ENCODE results near the gene MAD1L1. TPM values are rescaled to one million over a fixed set of nuclear protein-coding genes. Genes with fewer than 3 reads are reported as not detected.
A peak's percentile ranks its signal among the peaks of the same experiment; 100 is the strongest.

MAD1L1 gene
- total RNA-seq, 2 donors from 2014 or later: 34.2 to 53.5 TPM

GRCh38 chr7:2120251-2120660, 112.5 kb downstream of the MAD1L1 start:
- H3K9me3 Mint-ChIP-seq: no peaks in the 10 kb centered on the region
- no peaks in the 10 kb centered on the region for H3K36me3 Mint-ChIP-seq
- ATAC-seq (peak; percentile 58 to 64), DNase-seq (ENCODE audit: low spot score in 2 of 2) (no peak)
- peak overlapping the region; percentile 16 to 36 for H3K27ac Mint-ChIP-seq

- H3K9me3 Mint-ChIP-seq: no peaks in the 10 kb centered on the region
- peaks cover 0 to 6% of the 10 kb centered on the region in 2 donors for H3K36me3 Mint-ChIP-seq
- peak overlapping the region in 1 of 2 donors; percentile 44 for H3K27ac Mint-ChIP-seq
- no peak for ATAC-seq
- DNase-seq (ENCODE audit: low spot score in 2 of 2): no peak
These were observed 114.0 kb downstream of the MAD1L1 start for GRCh38 chr7:2118630-2119190.

GRCh38 chr7:2118056-2118455, 114.7 kb downstream of the MAD1L1 start:
- H3K36me3 Mint-ChIP-seq: peaks cover 0 to 9% of the 10 kb centered on the region in 2 donors
- ATAC-seq (no peak), DNase-seq (ENCODE audit: low spot score in 2 of 2) (no peak)
- no peaks in the 10 kb centered on the region for H3K9me3 Mint-ChIP-seq
- H3K27ac Mint-ChIP-seq: peak overlapping the region in 1 of 2 donors; percentile 33

GRCh38 chr7:2117646-2118045, 115.1 kb downstream of the MAD1L1 start:
- Mint-ChIP-seq H3K36me3 (peaks cover 0 to 9% of the 10 kb centered on the region in 2 donors), H3K27ac (peak overlapping the region in 1 of 2 donors; percentile 33), H3K9me3 (no peaks in the 10 kb centered on the region)
- DNase-seq (ENCODE audit: low spot score in 2 of 2): no peak
- ATAC-seq: peak in 1 of 2 donors; percentile 12

GRCh38 chr7:2116989-2117591, 115.7 kb downstream of the MAD1L1 start:
- no peak for DNase-seq (ENCODE audit: low spot score in 2 of 2)
- Mint-ChIP-seq H3K36me3 (peaks cover 0 to 9% of the 10 kb centered on the region in 2 donors), H3K27ac (peak overlapping the region in 1 of 2 donors; percentile 33), H3K9me3 (no peaks in the 10 kb centered on the region)
- peak in 1 of 2 donors; percentile 69 for ATAC-seq

- Mint-ChIP-seq H3K36me3 (peaks cover 0 to 9% of the 10 kb centered on the region in 2 donors), H3K9me3 (no peaks in the 10 kb centered on the region), H3K27ac (no peak overlapping the region)
- ATAC-seq: no peak
- DNase-seq (ENCODE audit: low spot score in 2 of 2): no peak
These were observed 116.3 kb downstream of the MAD1L1 start for GRCh38 chr7:2116448-2116810.

GRCh38 chr7:2115760-2116447, 116.8 kb downstream of the MAD1L1 start:
- DNase-seq (ENCODE audit: low spot score in 2 of 2) (no peak), ATAC-seq (no peak)
- H3K27ac Mint-ChIP-seq: no peak overlapping the region
- H3K9me3 Mint-ChIP-seq: no peaks in the 10 kb centered on the region
- peaks cover 4 to 9% of the 10 kb centered on the region in 2 donors for H3K36me3 Mint-ChIP-seq

GRCh38 chr7:2114926-2115759, 117.6 kb downstream of the MAD1L1 start:
- H3K36me3 Mint-ChIP-seq: peaks cover 8 to 10% of the 10 kb centered on the region in 2 donors
- H3K9me3 Mint-ChIP-seq: no peaks in the 10 kb centered on the region
- DNase-seq (ENCODE audit: low spot score in 2 of 2) (no peak), ATAC-seq (no peak)
- no peak overlapping the region for H3K27ac Mint-ChIP-seq

- peaks cover 8 to 13% of the 10 kb centered on the region in 2 donors for H3K36me3 Mint-ChIP-seq
- H3K9me3 Mint-ChIP-seq: no peaks in the 10 kb centered on the region
- no peak for ATAC-seq
- no peak for DNase-seq (ENCODE audit: low spot score in 2 of 2)
- no peak overlapping the region for H3K27ac Mint-ChIP-seq
These were observed 118.7 kb downstream of the MAD1L1 start for GRCh38 chr7:2114052-2114451.

- DNase-seq (ENCODE audit: low spot score in 2 of 2): no peak
- ATAC-seq: peak in 1 of 2 donors; percentile 32
- H3K9me3 Mint-ChIP-seq: no peaks in the 10 kb centered on the region
- peaks cover 8 to 13% of the 10 kb centered on the region in 2 donors for H3K36me3 Mint-ChIP-seq
- peak overlapping the region; percentile 10 to 55 for H3K27ac Mint-ChIP-seq
These were observed 120.2 kb downstream of the MAD1L1 start for GRCh38 chr7:2112261-2113198.

GRCh38 chr7:2111568-2111967, 121.2 kb downstream of the MAD1L1 start:
- peak overlapping the region in 1 of 2 donors; percentile 8 for H3K27ac Mint-ChIP-seq
- DNase-seq (ENCODE audit: low spot score in 2 of 2) (no peak), ATAC-seq (no peak)
- peaks cover 8 to 13% of the 10 kb centered on the region in 2 donors for H3K36me3 Mint-ChIP-seq
- H3K9me3 Mint-ChIP-seq: no peaks in the 10 kb centered on the region

GRCh38 chr7:2110610-2111396, 121.9 kb downstream of the MAD1L1 start:
- H3K9me3 Mint-ChIP-seq: no peaks in the 10 kb centered on the region
- H3K36me3 Mint-ChIP-seq: peaks cover 8 to 13% of the 10 kb centered on the region in 2 donors

GRCh38 chr7:2109936-2110609, 122.7 kb downstream of the MAD1L1 start:
- ATAC-seq (peak; percentile 98 to 99), DNase-seq (ENCODE audit: low spot score in 2 of 2) (peak; percentile 71 to 77)
- H3K36me3 Mint-ChIP-seq: peaks cover 8 to 13% of the 10 kb centered on the region in 2 donors
- H3K27ac Mint-ChIP-seq: peak overlapping the region; percentile 8 to 67
- H3K9me3 Mint-ChIP-seq: no peaks in the 10 kb centered on the region

More at GRCh38 chr7:2110610-2111396, 121.9 kb downstream of the MAD1L1 start:
- DNase-seq (ENCODE audit: low spot score in 2 of 2): no peak
- peak overlapping the region; percentile 8 to 74 for H3K27ac Mint-ChIP-seq
- no peak for ATAC-seq

GRCh38 chr7:2109251-2109872, 123.4 kb downstream of the MAD1L1 start:
- DNase-seq (ENCODE audit: low spot score in 2 of 2) (no peak), ATAC-seq (no peak)
- H3K9me3 Mint-ChIP-seq: no peaks in the 10 kb centered on the region
- no peak overlapping the region for H3K27ac Mint-ChIP-seq
- H3K36me3 Mint-ChIP-seq: peaks cover 8 to 13% of the 10 kb centered on the region in 2 donors

Measured in activated naive CD4-positive, alpha-beta T cell treated with anti-CD3 and anti-CD28 coated beads, Interleukin-2, amount 50 U/mL, for 72 hours (primary cell).